OCI-LY1 (cell line): ENCODE measurements around the gene DNAH1.

ENCODE experiments used
- H2AFZ ChIP-seq: fragments of 200-600 bp; sonication (generic), shearing (Covaris generic); 2 replicates; pipeline ENCODE4 v1.6.0; 2014; ENCODE audit warnings: antibody characterized with exemption, mild to moderate bottlenecking, low read length
- H3F3A ChIP-seq: fragments of 200-600 bp; sonication (generic), shearing (Covaris generic); 2 replicates; pipeline ENCODE4 v1.6.0; 2014; ENCODE audit warnings: mild to moderate bottlenecking, antibody characterized with exemption, low read length, moderate library complexity; ENCODE audit not compliant: insufficient read depth
- H3K27ac ChIP-seq: fragments of 200-600 bp; sonication (generic); 2 replicates; pipeline ENCODE4 v1.5.1; 2014; ENCODE audit warnings: low read length, mixed run types, mild to moderate bottlenecking, low read depth; ENCODE audit not compliant: poor library complexity, severe bottlenecking
- H3K27me3 ChIP-seq: fragments of 200-600 bp; sonication (generic); 2 replicates; pipeline ENCODE4 v1.6.0; 2014; ENCODE audit warnings: antibody characterized with exemption, mild to moderate bottlenecking, low read length, moderate library complexity; ENCODE audit not compliant: insufficient read depth
- H3K36me3 ChIP-seq: fragments of 200-600 bp; sonication (generic); 2 replicates; pipeline ENCODE4 v1.6.1; 2014; ENCODE audit warnings: mild to moderate bottlenecking, antibody characterized with exemption, low read length, moderate library complexity, mixed read lengths; ENCODE audit not compliant: insufficient read depth
- H3K4me1 ChIP-seq: fragments of 200-600 bp; sonication (generic); 2 replicates; pipeline ENCODE4 v1.5.1; 2014; ENCODE audit warnings: mild to moderate bottlenecking, low read length, moderate library complexity; ENCODE audit not compliant: insufficient read depth, severe bottlenecking
- H3K4me2 ChIP-seq: fragments of 200-600 bp; sonication (generic), shearing (Covaris generic); 2 replicates; pipeline ENCODE4 v1.6.1; 2014; ENCODE audit warnings: low read length
- H3K4me3 ChIP-seq: fragments of 200-600 bp; sonication (generic); 2 replicates; pipeline ENCODE4 v1.5.1; 2014; ENCODE audit warnings: low read length, low read depth, mild to moderate bottlenecking, mixed read lengths; ENCODE audit not compliant: poor library complexity, severe bottlenecking
- H3K79me2 ChIP-seq: fragments of 200-600 bp; shearing (Covaris generic); 2 replicates; pipeline ENCODE4 v1.6.1; 2016; ENCODE audit warnings: mixed run types, low read length, mixed read lengths; ENCODE audit not compliant: insufficient read depth
- H3K9ac ChIP-seq: fragments of 200-600 bp; sonication (generic), shearing (Covaris generic); 2 replicates; pipeline ENCODE4 v1.6.1; 2014; ENCODE audit warnings: mild to moderate bottlenecking, low read length, mixed read lengths
- H3K9me2 ChIP-seq: fragments of 200-600 bp; sonication (generic), shearing (Covaris generic); 2 replicates; pipeline ENCODE4 v1.6.1; 2014; ENCODE audit warnings: low read depth, mild to moderate bottlenecking, low read length, mixed read lengths
- H3K9me3 ChIP-seq: fragments of 200-600 bp; shearing (Covaris generic); 2 replicates; pipeline ENCODE4 v1.6.1; 2014; ENCODE audit warnings: low read length, mixed read lengths
- H4K20me1 ChIP-seq: fragments of 200-600 bp; sonication (generic), shearing (Covaris generic); 2 replicates; pipeline ENCODE4 v1.6.0; 2016; ENCODE audit warnings: mild to moderate bottlenecking, low read length; ENCODE audit not compliant: insufficient read depth
- EZH2 ChIP-seq: fragments of 200-600 bp; sonication (generic), shearing (Covaris generic); IDR thresholded peaks from 2 replicates; pipeline ENCODE4 v1.8.0; 2017; ENCODE audit warnings: borderline replicate concordance, mixed run types, mild to moderate bottlenecking, antibody characterized with exemption, low read length, moderate library complexity, mixed read lengths
- TF ChIP-seq, protein P1 (sequence below): fragments of 200-600 bp; sonication (generic), shearing (Covaris generic); IDR thresholded peaks from 2 replicates; pipeline ENCODE4 v1.5.1; 2017; ENCODE audit warnings: mild to moderate bottlenecking, antibody characterized with exemption, low read length, moderate library complexity, mixed read lengths

DNAH1 gene

DNA sequence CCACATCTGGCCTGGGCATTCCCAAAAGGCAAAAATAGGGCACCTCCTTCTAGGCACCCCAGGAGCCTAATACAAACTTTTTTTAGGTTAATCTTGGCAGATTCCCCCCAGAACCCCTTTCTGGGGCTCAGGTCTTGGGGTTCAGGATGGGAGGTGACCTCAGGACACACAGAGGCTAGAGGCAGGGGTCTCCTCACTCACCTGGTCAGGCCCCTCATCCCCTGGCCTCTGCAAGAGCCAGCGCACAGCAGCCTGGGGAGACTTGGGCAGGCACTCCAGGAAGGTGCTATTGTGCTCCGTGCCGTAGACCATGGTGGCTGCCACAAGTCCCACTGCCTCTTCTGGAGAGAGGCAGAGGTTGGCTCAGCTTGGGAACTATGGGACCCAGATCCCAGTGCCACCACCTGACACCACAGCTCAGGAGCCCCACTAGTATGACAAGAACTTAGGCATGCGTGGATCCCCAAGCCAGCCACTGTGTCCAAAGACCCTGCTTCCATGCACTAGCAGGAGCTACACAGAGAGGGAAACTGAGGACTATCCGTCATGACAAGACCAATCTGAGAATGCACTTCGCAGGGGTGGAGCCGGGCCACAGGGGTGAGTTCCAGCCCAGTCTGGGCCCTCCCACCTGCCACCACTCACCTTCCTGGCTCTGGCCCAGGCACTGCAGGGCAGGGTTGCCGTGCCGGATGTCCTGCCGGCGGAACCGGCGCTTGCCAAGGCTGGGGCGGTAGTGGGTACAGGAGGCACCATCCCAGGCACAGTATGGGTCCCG, 121.4 kb downstream of the DNAH1 start:
- no peak overlapping the region for H3K4me3 ChIP-seq
- no peaks in the 10 kb centered on the region for H3F3A ChIP-seq
- peaks cover 6% of the 10 kb centered on the region; the same call in 1 of the 2 replicates for H3K27me3 ChIP-seq
- H3K27ac ChIP-seq: no peak overlapping the region
- H3K79me2 ChIP-seq: no peaks in the 10 kb centered on the region
- H3K9me2 ChIP-seq: no peaks in the 10 kb centered on the region
- H4K20me1 ChIP-seq: no peaks in the 10 kb centered on the region
- TF ChIP-seq, protein P1, sequence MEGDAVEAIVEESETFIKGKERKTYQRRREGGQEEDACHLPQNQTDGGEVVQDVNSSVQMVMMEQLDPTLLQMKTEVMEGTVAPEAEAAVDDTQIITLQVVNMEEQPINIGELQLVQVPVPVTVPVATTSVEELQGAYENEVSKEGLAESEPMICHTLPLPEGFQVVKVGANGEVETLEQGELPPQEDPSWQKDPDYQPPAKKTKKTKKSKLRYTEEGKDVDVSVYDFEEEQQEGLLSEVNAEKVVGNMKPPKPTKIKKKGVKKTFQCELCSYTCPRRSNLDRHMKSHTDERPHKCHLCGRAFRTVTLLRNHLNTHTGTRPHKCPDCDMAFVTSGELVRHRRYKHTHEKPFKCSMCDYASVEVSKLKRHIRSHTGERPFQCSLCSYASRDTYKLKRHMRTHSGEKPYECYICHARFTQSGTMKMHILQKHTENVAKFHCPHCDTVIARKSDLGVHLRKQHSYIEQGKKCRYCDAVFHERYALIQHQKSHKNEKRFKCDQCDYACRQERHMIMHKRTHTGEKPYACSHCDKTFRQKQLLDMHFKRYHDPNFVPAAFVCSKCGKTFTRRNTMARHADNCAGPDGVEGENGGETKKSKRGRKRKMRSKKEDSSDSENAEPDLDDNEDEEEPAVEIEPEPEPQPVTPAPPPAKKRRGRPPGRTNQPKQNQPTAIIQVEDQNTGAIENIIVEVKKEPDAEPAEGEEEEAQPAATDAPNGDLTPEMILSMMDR: no peak
- TF ChIP-seq EZH2: no peak
- H3K36me3 ChIP-seq: no peaks in the 10 kb centered on the region
- H3K9ac ChIP-seq: no peak overlapping the region
- no peak overlapping the region for H3K4me2 ChIP-seq
- no peaks in the 10 kb centered on the region for H3K9me3 ChIP-seq
- no peak overlapping the region for H2AFZ ChIP-seq
- peaks cover 4% of the 10 kb centered on the region for H3K4me1 ChIP-seq

DNA sequence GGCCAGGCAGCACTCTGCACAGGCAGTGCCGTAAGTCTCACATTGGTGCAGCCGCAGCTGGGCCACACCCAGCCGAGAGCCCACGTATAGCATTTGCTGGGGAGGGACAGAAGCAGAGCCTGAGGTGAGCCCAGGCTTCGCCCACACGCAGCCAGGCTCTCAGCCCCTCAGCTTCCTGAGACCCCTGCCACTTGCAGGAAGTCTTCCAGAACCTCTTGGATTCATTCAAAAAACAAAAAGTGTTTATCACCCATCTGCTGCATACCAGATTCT, 121.9 kb downstream of the DNAH1 start:
- Histone ChIP-seq H4K20me1 (no peaks in the 10 kb centered on the region), H3K9me2 (no peaks in the 10 kb centered on the region), H3K4me3 (no peak overlapping the region), H3K27ac (no peak overlapping the region), H2AFZ (no peak overlapping the region), H3K9ac (no peak overlapping the region), H3K27me3 (peaks cover 6% of the 10 kb centered on the region; the same call in 1 of the 2 replicates), H3F3A (no peaks in the 10 kb centered on the region), H3K4me1 (peaks cover 4% of the 10 kb centered on the region), H3K79me2 (no peaks in the 10 kb centered on the region), H3K9me3 (no peaks in the 10 kb centered on the region), H3K4me2 (no peak overlapping the region), H3K36me3 (no peaks in the 10 kb centered on the region)
- TF ChIP-seq EZH2: no peak
- TF ChIP-seq, protein P1: no peak

DNA sequence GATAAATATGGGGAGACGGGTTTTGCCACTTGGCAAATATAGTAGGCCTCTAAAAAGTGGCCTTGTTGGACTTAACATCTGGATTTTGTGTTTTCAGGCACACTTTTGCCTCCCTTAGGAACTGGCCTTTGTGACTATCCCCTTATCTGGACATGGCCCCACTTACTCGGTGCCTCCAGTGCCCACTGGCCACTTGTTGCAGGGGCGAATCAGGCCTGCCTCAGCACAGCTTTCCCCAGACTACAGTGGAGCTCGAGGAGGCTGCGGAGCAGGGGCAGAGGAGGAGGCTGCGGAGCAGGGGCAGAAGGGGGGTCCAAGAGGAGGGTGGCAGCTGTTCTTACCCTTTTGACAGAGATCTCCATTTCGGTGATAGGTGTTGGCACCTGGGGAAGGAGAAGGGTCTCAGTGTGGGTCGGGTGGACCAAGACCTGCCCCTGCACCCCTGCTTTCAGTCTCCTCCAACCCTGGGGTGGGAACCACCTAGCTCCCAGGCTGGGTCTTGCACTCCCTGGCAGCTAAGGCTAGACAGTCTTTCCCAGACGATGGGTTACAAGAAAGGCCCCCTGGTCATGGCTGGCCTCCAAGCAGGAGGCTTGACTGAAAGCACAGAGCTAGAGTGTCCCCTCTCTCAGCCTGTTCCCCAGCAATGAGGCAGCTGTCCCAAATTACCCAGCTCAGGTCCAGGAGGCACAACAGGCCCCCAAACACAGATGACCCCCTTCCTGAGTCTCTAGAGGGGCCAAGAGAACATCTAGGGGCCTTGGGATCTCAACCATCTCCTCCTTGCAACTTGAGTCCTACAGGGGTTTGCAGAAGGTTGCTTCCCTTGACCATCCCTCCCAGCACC, 122.7 kb downstream of the DNAH1 start:
- Histone ChIP-seq H3K9ac (no peak overlapping the region), H4K20me1 (no peaks in the 10 kb centered on the region), H3K4me1 (peaks cover 4% of the 10 kb centered on the region), H3K9me2 (no peaks in the 10 kb centered on the region), H3K27me3 (peaks cover 10% of the 10 kb centered on the region; the same call in 1 of the 2 replicates), H2AFZ (no peak overlapping the region), H3K79me2 (no peaks in the 10 kb centered on the region), H3K4me2 (no peak overlapping the region), H3F3A (no peaks in the 10 kb centered on the region), H3K36me3 (no peaks in the 10 kb centered on the region), H3K9me3 (no peaks in the 10 kb centered on the region), H3K27ac (no peak overlapping the region), H3K4me3 (no peak overlapping the region)
- TF ChIP-seq, protein P1: no peak
- TF ChIP-seq EZH2: no peak
